Measurements from ENCODE around the gene CERK.

CERK gene

GRCh38 chr22:46693634-46694415 lies 44.2 kb downstream of the CERK start:
- TF ChIP-seq, protein P1, sequence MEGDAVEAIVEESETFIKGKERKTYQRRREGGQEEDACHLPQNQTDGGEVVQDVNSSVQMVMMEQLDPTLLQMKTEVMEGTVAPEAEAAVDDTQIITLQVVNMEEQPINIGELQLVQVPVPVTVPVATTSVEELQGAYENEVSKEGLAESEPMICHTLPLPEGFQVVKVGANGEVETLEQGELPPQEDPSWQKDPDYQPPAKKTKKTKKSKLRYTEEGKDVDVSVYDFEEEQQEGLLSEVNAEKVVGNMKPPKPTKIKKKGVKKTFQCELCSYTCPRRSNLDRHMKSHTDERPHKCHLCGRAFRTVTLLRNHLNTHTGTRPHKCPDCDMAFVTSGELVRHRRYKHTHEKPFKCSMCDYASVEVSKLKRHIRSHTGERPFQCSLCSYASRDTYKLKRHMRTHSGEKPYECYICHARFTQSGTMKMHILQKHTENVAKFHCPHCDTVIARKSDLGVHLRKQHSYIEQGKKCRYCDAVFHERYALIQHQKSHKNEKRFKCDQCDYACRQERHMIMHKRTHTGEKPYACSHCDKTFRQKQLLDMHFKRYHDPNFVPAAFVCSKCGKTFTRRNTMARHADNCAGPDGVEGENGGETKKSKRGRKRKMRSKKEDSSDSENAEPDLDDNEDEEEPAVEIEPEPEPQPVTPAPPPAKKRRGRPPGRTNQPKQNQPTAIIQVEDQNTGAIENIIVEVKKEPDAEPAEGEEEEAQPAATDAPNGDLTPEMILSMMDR (conservative IDR thresholded peaks at IDR 0.05) = no peak
- no peak overlapping the region for H3K27ac ChIP-seq

DNA sequence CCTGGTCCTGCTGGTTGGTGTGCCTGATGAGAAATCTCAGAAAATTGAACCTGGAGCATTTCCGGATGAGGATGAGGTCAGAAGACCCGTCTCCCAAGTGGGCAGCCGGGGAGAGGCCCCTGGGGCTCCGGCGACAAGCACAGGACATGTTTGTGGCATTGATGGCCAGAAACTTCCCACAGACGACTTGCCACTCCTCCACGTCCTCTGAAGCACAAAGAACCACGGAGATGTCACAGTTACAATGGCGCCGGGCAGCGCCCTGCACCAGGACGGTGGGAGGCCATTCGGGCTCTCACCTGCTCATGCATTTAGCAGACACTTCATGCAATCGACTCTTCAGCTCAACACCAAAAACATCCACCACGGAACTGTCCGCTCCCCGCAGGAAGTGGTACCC lies 46.5 kb downstream of the CERK start:
- TF ChIP-seq, protein P1 (conservative IDR thresholded peaks at IDR 0.05) = no peak
- H3K27ac ChIP-seq = no peak overlapping the region

- TF ChIP-seq, protein P1 (conservative IDR thresholded peaks at IDR 0.05) = no peak
- H3K27ac ChIP-seq = no peak overlapping the region
Observed at GRCh38 chr22:46690146-46690545, 47.9 kb downstream of the CERK start.

GRCh38 chr22:46688949-46689348 lies 49.1 kb downstream of the CERK start:
- TF ChIP-seq, protein P1 (conservative IDR thresholded peaks at IDR 0.05) = no peak
- no peak overlapping the region for H3K27ac ChIP-seq

GRCh38 chr22:46687460-46687859 lies 50.6 kb downstream of the CERK start:
- H3K27ac ChIP-seq = no peak overlapping the region
- TF ChIP-seq, protein P1 (conservative IDR thresholded peaks at IDR 0.05) = no peak

GRCh38 chr22:46687048-46687444 lies 51.0 kb downstream of the CERK start:
- TF ChIP-seq, protein P1 (conservative IDR thresholded peaks at IDR 0.05) = no peak
- no peak overlapping the region for H3K27ac ChIP-seq

- TF ChIP-seq, protein P1 (conservative IDR thresholded peaks at IDR 0.05) = no peak
- peak overlapping the region; percentile 65 for H3K27ac ChIP-seq
Observed at GRCh38 chr22:46686221-46687047, 51.6 kb downstream of the CERK start.
